ENCODE results near the gene NOL9.

NOL9 gene

GRCh38 chr1:6477039-6477820 is 77.1 kb downstream of the NOL9 start:
- TF ChIP-seq CTCF (IDR thresholded peaks at IDR 0.05; ENCODE audit: borderline replicate concordance, insufficient read depth, low read depth, low read length) = no peak
- no peak overlapping the region for H3K4me3 ChIP-seq (ENCODE audit: low read depth, low read length)

- H3K4me3 ChIP-seq (ENCODE audit: low read depth, low read length) = no peak overlapping the region
- no peak for TF ChIP-seq CTCF (IDR thresholded peaks at IDR 0.05; ENCODE audit: borderline replicate concordance, insufficient read depth, low read depth, low read length)
These were observed 77.8 kb downstream of the NOL9 start for GRCh38 chr1:6476483-6476882.

- no peak overlapping the region for H3K4me3 ChIP-seq (ENCODE audit: low read depth, low read length)
- TF ChIP-seq CTCF (IDR thresholded peaks at IDR 0.05; ENCODE audit: borderline replicate concordance, insufficient read depth, low read depth, low read length) = peak; percentile 97
These were observed 78.8 kb downstream of the NOL9 start for GRCh38 chr1:6475381-6476133.

GRCh38 chr1:6474815-6475282 is 79.5 kb downstream of the NOL9 start:
- H3K4me3 ChIP-seq (ENCODE audit: low read depth, low read length) = no peak overlapping the region
- no peak for TF ChIP-seq CTCF (IDR thresholded peaks at IDR 0.05; ENCODE audit: borderline replicate concordance, insufficient read depth, low read depth, low read length)

- TF ChIP-seq CTCF (IDR thresholded peaks at IDR 0.05; ENCODE audit: borderline replicate concordance, insufficient read depth, low read depth, low read length) = no peak
- H3K4me3 ChIP-seq (ENCODE audit: low read depth, low read length) = no peak overlapping the region
These were observed 80.1 kb downstream of the NOL9 start for GRCh38 chr1:6473974-6474814.

GRCh38 chr1:6473156-6473555 is 81.2 kb downstream of the NOL9 start:
- no peak for TF ChIP-seq CTCF (IDR thresholded peaks at IDR 0.05; ENCODE audit: borderline replicate concordance, insufficient read depth, low read depth, low read length)
- H3K4me3 ChIP-seq (ENCODE audit: low read depth, low read length) = no peak overlapping the region

All from GM12875 (cell line).